KMS-11 (cell line): ENCODE results near the gene ARRDC4.

Source experiments
- H2AFZ ChIP-seq: fragments of 200-600 bp; sonication (generic); 2 replicates; pipeline ENCODE4 v1.6.1; 2016; ENCODE audit warnings: antibody characterized with exemption, mixed run types, low read depth
- H3K27ac ChIP-seq: fragments of 200-600 bp; sonication (generic); 2 replicates; pipeline ENCODE4 v1.6.1; 2016; ENCODE audit warnings: mild to moderate bottlenecking, mixed run types
- H3K27me3 ChIP-seq: fragments of 200-600 bp; sonication (generic); 2 replicates; pipeline ENCODE4 v1.6.1; 2017; ENCODE audit warnings: mild to moderate bottlenecking, low read depth, mixed run types, moderate library complexity; ENCODE audit not compliant: insufficient read depth
- H3K36me3 ChIP-seq: fragments of 200-600 bp; sonication (generic); 2 replicates; pipeline ENCODE4 v1.6.1; 2017; ENCODE audit warnings: mild to moderate bottlenecking, mixed run types; ENCODE audit not compliant: insufficient read depth
- H3K4me1 ChIP-seq: fragments of 200-600 bp; sonication (generic); 2 replicates; pipeline ENCODE4 v1.6.1; 2016; ENCODE audit warnings: mild to moderate bottlenecking, low read depth, mixed run types; ENCODE audit not compliant: poor library complexity, severe bottlenecking
- H3K4me2 ChIP-seq: fragments of 200-600 bp; sonication (generic); 2 replicates; pipeline ENCODE4 v1.7.0; 2016; ENCODE audit warnings: mild to moderate bottlenecking, mixed run types
- H3K4me3 ChIP-seq: fragments of 200-600 bp; sonication (generic); IDR thresholded peaks from 2 replicates; pipeline ENCODE4 v1.6.1; 2017; ENCODE audit warnings: low read depth, low read length, mixed read lengths; ENCODE audit not compliant: insufficient read depth
- H3K79me2 ChIP-seq: fragments of 200-600 bp; sonication (generic); 2 replicates; pipeline ENCODE4 v1.6.1; 2016; ENCODE audit warnings: low read depth, mixed run types; ENCODE audit not compliant: insufficient read depth
- H3K9ac ChIP-seq: fragments of 200-600 bp; sonication (generic); 2 replicates; pipeline ENCODE4 v1.6.1; 2016; ENCODE audit warnings: mild to moderate bottlenecking, mixed run types
- H4K20me1 ChIP-seq: fragments of 200-600 bp; sonication (generic); 2 replicates; pipeline ENCODE4 v1.6.1; 2016; ENCODE audit warnings: mild to moderate bottlenecking, mixed run types; ENCODE audit not compliant: insufficient read depth
- TF ChIP-seq, protein P1 (sequence below): fragments of 200-600 bp; sonication (generic); conservative IDR thresholded peaks from 2 replicates; pipeline ENCODE4 v1.6.1; 2017; ENCODE audit warnings: low read depth, mild to moderate bottlenecking, antibody characterized with exemption, low read length, moderate library complexity, mixed read lengths

The ARRDC4 gene

DNA sequence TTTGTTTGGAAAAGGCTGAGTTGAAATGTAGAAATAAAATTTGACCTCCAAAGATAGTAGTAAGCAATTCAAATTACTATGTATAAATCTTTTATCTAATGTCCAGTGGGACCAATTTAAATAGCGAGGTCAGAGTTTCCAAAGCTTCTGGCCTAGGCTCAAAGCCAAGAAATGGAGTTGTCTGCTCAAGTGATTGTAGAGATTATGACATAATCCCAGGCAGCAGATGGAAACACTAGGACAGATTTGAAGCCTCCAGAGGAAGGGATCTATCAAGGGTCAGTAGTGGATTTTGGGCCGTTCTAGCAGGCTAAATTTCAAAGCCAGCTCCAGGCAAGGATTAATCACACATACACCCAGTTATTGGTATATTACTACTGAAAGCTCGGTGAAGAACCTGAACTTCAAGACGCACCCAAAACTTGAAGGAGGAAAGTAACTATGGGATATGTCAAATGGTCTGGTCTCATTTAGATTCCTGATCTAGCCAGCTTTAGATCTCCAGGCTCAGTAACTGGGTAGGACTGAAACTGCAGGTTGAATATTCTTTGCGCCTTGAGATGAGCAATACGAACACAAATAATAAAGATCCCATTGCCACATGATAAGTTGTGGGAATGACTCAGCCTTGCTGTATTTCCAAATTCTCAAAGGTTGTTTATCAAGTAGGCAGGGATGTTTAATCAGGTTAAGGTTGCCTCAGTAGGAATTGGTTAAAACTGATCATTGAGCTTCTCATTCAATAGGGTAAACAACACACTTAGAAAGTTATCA is 30.9 kb upstream of the ARRDC4 start:
- no peak overlapping the region for H3K4me3 ChIP-seq
- H3K4me2 ChIP-seq = no peak overlapping the region
- no peaks in the 10 kb centered on the region for H3K79me2 ChIP-seq
- H3K27ac ChIP-seq = no peak overlapping the region
- H3K4me1 ChIP-seq = no peaks in the 10 kb centered on the region
- H2AFZ ChIP-seq = no peak overlapping the region
- H3K36me3 ChIP-seq = no peaks in the 10 kb centered on the region
- TF ChIP-seq, protein P1, sequence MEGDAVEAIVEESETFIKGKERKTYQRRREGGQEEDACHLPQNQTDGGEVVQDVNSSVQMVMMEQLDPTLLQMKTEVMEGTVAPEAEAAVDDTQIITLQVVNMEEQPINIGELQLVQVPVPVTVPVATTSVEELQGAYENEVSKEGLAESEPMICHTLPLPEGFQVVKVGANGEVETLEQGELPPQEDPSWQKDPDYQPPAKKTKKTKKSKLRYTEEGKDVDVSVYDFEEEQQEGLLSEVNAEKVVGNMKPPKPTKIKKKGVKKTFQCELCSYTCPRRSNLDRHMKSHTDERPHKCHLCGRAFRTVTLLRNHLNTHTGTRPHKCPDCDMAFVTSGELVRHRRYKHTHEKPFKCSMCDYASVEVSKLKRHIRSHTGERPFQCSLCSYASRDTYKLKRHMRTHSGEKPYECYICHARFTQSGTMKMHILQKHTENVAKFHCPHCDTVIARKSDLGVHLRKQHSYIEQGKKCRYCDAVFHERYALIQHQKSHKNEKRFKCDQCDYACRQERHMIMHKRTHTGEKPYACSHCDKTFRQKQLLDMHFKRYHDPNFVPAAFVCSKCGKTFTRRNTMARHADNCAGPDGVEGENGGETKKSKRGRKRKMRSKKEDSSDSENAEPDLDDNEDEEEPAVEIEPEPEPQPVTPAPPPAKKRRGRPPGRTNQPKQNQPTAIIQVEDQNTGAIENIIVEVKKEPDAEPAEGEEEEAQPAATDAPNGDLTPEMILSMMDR = no peak
- H3K27me3 ChIP-seq = no peaks in the 10 kb centered on the region
- H3K9ac ChIP-seq = no peak overlapping the region
- H4K20me1 ChIP-seq = no peaks in the 10 kb centered on the region

DNA sequence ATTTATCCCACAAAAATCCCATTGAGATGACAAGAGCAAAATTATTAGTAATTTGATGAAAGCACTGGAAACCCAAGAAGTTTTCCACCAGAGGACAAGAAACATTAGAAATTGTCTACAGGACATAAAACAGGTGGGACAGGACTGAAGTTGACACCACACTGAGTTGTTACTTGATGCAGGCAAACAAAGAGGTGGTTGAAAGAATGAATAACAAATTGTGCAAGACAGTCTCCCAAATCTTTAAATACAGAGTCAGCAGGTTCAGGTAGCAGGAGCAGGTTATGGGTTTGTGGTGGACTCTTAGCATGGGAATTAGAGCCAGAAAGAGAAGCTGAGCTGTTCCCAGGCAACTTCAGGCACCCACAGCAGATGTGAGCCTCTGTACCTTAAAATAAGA is 30.3 kb upstream of the ARRDC4 start:
- H3K27me3 ChIP-seq = no peaks in the 10 kb centered on the region
- no peak overlapping the region for H3K4me2 ChIP-seq
- no peaks in the 10 kb centered on the region for H3K4me1 ChIP-seq
- H2AFZ ChIP-seq = no peak overlapping the region
- H3K27ac ChIP-seq = no peak overlapping the region
- TF ChIP-seq, protein P1 = no peak
- no peaks in the 10 kb centered on the region for H4K20me1 ChIP-seq
- H3K9ac ChIP-seq = no peak overlapping the region
- no peaks in the 10 kb centered on the region for H3K36me3 ChIP-seq
- no peaks in the 10 kb centered on the region for H3K79me2 ChIP-seq
- H3K4me3 ChIP-seq = no peak overlapping the region

DNA sequence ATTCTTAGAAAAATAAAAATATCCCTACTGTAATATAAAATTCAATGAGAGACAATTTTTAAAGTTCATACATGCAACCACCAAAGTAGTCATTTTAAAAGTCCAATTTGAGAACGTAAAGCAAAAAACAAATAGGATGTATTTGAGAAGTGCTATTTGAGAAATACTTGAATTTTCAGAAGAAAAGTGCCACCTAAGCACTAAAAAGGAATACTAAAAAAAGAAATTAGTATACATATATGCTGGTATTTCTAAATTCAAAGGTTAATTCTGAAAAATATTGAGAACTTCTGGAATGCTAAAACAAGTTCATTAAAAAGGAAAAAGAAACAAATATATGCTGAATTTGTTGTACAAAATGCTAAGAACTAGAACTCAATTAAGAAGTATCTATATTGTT is 29.2 kb upstream of the ARRDC4 start:
- H4K20me1 ChIP-seq = no peaks in the 10 kb centered on the region
- no peak overlapping the region for H3K4me2 ChIP-seq
- no peak overlapping the region for H3K9ac ChIP-seq
- no peaks in the 10 kb centered on the region for H3K79me2 ChIP-seq
- H3K4me3 ChIP-seq = no peak overlapping the region
- no peak overlapping the region for H3K27ac ChIP-seq
- H3K36me3 ChIP-seq = no peaks in the 10 kb centered on the region
- no peaks in the 10 kb centered on the region for H3K27me3 ChIP-seq
- TF ChIP-seq, protein P1 = no peak
- H2AFZ ChIP-seq = no peak overlapping the region
- H3K4me1 ChIP-seq = no peaks in the 10 kb centered on the region

DNA sequence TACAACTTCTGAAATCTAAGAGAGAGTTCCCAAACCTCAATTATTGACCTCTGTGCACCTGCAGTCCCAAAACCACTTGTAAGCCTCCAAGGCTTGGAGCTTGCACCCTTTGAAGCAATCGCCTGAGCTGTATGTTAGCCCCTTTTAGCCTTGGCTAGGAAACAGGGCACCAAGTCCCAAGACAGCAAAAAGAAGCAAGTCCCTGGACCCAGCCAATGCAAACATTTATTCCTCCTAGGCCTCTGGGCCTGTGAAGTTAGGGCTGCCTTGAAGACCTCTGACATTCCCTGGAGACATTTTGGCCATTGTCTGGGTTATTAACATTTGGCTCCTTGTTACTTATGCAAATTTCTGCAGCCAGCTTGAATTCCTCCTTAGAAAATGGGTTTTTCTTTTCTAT is 26.9 kb upstream of the ARRDC4 start:
- no peaks in the 10 kb centered on the region for H4K20me1 ChIP-seq
- H3K9ac ChIP-seq = no peak overlapping the region
- TF ChIP-seq, protein P1 = no peak
- H3K27ac ChIP-seq = no peak overlapping the region
- no peaks in the 10 kb centered on the region for H3K27me3 ChIP-seq
- no peak overlapping the region for H2AFZ ChIP-seq
- no peaks in the 10 kb centered on the region for H3K79me2 ChIP-seq
- no peak overlapping the region for H3K4me3 ChIP-seq
- no peaks in the 10 kb centered on the region for H3K4me1 ChIP-seq
- H3K36me3 ChIP-seq = no peaks in the 10 kb centered on the region
- no peak overlapping the region for H3K4me2 ChIP-seq
